Activated naive CD4-positive, alpha-beta T cell treated with Interleukin-2 at 50 U/mL for 16 hours (primary cell): Measurements from ENCODE around the gene PARD3.
"Not testable (repeated sequence)": the region's sequence is repeated elsewhere in the genome, so short reads cannot be mapped to it uniquely, and the experiment has no call there.

ENCODE experiments used
- DNase-seq: peaks from one replicate; pipeline ENCODE4 v3.0.0-alpha.2; 2020

PARD3 gene

DNA sequence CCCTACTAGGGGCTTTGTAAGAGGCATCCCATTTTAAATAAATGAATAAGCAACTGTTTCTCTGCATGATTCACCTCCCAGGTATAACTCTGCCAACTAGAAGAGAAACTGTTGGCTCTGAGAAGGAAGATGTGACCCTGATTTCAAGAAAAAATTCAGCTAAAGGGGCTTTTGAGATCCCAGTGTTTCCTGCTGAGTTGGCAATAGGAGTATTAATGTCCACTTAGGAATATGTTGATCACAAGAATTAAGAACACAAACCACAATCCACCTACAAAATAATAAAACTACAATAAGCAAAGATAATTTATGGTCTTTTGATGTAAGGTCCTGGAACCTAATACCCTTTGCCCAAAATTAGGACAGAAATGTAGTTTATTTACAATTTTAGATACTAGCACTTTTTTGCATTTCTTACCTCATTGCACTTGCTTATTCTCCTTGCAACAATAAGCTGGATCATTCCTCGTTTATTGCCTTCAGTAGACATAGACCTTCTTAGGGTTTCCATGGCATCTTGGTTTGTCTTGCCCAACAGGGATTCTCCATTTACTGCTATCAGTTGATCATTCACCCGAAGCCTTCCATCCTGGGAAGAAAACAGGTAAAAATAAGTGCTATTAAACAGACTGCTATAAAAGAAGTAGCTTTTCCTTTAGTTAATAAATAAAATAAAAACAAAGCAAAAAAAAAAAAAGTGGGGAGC lies 456.2 kb downstream of the PARD3 start:
- no peak for DNase-seq

DNA sequence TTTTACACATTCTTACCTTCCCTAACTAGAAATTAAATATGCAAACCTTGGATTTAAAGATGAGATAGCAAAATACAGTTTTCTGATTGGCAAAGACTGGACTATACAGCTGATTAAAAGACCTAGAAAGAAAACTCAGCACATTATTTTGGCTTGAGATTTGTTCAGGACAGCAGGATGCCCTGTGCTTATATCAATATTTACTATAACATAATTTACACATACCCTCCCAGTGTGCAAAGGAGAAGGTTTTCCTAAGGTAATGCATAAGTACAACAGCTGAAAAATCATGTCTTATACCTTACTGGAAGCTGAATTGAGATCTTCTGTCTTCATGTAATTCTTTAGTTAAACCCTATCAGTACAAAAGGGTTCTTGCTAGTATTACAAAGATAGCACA lies 458.6 kb downstream of the PARD3 start:
- DNase-seq: no peak

DNA sequence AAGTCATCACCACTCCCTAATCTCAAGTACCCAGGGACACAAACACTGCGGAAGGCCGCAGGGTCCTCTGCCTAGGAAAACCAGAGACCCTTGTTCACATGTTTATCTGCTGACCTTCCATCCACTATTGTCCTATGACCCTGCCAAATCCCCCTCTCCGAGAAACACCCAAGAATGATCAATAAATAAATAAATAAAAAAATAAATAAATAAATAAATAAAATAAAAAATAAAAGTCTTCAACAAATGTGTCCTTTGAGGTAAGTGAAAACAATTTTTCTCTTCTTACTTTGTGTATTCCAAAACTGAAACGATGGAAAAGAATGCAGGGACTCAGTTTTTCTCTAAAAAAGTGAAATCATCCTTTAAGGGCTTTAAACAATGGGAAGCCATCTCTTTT lies 461.6 kb downstream of the PARD3 start:
- not testable (repeated sequence) for DNase-seq

DNA sequence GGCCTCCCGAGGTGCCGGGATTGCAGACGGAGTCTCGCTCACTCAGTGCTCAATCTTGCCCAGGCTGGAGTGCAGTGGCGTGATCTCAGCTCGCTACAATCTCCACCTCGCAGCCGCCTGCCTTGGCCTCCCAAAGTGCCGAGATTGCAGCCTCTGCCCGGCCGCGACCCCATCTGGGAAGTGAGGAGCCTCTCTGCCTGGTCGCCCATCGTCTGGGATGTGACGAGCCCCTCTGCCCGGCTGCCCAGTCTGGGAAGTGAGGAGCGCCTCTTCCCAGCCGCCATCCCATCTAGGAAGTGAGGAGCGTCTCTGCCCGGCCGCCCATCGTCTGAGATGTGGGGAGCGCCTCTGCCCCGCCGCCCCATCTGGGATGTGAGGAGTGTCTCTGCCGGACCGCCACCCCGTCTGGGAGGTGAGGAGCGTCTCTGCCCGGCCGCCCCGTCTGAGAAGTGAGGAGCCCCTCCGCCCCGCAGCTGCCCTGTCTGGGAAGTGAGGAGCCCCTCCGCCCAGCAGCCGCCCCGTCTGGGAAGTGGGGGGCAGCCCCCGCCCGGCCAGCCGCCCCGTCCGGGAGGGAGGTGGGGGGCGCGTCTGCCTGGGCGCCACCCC lies 462.4 kb downstream of the PARD3 start:
- DNase-seq: not testable (repeated sequence)

DNA sequence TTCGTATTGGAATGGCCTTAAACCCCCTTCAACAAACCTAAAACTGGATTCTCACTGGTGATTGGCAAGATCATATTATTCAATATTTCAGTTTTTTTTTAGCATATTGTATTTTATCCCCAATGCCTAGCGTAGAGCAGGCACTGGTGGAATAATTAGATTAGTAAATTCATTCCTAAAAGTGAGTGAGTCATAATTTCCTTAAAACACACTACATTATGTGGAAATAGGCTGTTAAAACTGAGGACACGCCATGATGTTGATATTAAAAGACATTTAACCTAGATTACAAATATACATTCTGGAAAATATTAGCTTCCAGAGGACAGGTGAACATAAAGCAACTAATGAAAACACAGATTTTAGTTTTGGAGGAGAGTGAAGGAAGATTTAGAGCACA lies 463.9 kb downstream of the PARD3 start:
- DNase-seq: no peak

DNA sequence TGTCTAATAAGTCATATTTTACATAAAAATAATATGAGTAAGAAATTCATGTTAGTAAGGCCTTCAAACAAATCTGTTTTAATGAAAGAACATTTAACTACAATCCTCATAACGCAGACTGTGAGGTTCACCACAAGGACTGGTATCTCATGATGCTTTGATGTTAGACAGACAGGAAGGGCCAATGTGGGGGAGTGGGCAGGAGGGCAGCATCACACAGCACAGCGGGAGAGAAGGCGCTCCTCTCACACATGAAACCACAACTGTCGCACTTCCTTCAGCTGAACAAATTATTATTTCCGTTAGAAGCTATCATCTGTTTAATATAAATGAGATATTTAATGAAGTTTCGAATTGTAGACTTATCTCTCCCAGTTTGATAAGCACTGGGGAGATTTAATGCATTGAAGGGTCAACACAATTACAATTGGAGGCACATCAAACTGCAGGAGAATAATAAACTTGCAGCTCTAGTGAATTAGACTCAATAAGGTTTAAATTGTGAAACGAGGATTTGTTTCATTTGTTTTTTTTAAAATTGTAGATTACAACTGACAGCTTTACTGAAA lies 466.1 kb downstream of the PARD3 start:
- no peak for DNase-seq

DNA sequence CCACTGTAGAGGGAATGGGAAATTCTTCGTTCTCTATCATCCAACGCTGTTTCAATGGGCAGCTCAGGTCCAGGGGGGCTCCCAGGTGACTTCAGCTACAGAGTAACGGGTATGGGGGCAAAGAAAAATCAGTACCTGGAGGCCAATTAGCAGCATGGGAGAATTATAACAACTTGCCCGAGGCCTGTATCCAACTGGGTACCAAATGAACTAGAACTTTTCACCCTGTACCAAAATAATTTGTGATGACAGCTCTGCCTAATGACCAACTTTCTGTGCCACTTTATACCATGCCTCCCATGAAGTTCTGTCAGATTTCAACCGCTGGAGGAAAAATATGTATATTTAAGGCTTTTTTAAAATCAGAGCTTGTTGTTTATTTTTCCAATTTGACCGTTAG lies 467.1 kb downstream of the PARD3 start:
- no peak for DNase-seq

DNA sequence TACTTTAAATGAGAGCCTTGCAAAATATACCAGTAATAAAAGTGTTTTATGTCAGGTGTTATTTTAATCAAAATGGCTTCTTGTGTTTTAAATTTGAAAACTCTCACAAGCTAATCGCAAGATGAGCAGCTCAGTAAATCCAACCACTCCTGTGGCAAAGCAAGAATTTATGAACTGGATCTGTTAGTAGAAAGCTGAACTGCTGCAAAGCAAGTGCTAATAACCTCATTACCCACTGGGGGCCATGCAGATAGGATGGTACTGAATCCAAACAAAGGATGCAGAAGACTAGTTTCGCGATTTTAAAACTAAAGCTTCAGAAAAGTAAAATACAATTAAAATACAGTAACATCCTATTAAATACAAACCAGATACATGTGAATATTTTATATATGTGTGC lies 468.0 kb downstream of the PARD3 start:
- DNase-seq: no peak

DNA sequence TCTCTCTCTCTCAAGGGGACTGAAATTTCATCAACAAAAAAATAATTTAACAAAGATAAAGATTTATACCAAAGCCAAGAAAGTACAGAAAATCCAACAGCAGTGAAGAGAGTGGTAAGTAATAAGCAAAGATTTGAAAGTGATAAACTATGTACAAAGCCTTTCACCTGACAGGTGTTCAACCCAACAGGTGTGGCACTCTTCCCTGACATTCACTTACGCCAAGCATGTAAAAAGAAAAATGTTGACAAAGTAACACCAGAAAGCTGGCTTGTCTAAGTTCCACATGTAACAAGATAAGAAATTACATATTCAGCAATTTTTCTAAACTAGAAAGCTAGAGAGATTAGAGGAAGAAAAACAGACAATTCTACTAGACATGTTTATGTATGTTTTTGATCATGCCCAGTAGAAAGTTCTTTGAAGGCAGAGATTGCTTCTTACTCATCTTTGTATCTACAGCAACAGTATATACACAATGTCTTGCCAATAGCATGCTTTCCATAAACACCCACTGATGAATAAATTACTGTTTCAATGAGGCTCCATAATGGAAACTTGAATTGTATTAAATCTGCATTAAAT lies 468.5 kb downstream of the PARD3 start:
- no peak for DNase-seq

DNA sequence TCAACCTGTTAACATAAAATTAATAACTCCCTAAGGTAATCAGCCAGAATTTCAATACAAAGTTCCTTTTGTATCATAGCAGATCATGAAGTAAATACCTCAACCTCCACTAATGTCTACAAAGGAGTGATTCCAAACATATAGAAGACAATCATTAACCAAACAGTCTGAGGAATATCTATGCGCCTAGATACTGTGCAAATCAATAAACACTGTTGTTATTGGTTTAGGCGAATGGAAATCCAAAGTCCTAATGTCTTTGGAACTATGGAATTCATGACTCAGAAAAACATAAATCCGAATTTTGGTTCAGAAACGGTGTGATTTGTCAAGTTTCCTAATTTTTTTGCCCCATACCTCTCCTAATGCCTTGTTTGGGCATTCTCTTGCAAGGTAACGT lies 469.7 kb downstream of the PARD3 start:
- no peak for DNase-seq

DNA sequence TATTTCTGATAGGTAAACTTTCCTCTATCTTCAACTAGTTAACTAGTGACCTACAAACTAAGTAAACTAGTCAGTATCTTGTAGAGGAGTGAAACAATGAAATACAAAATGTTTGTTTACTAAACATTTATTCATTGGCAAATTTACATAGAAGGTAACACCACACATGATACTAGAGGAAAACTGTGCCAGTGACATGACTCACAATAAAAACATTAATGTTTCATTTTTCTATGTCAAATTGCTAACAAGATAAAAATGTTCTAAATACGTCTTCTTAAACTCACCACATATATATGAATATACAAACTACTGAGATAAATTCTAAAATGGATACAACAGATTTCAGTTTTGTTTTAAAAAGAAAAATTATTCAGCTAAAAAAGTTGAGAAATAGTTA lies 471.3 kb downstream of the PARD3 start:
- no peak for DNase-seq

DNA sequence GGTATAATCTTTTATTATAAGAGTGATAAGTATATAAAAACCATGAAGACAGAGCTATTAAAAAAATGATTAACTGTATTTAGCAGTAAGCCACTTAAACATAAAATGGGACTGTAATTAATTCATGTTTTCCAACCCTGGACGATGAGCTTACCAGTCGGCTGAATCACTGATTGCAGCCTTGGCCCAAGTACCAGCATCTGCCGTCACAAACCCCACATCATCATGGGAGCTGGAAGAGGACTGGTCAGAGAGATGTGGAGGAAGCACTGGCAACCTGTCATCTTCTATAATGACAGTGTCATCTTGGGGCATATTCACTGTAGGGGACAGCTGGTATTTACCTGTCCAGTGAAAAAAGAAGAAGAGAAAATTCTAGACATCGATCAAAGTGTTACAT lies 473.6 kb downstream of the PARD3 start:
- DNase-seq: no peak

DNA sequence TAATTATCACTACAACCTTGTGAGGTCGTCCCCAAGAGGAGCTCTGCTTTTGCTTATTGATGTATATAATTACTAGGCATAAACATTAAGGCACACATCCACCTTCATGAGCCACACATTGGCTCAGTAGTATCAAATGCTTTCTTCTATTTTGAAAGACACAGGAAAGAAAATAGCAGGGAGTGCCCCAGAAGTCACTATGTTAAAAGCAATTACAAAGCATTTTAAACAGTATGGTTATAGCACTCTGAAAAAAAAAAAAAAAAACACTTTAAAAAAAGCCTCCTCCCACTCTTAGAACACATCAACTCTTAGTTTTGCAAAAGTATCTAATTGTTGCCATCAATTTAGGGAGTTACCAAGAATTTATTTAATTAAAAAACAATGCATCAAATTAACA lies 474.2 kb downstream of the PARD3 start:
- no peak for DNase-seq

DNA sequence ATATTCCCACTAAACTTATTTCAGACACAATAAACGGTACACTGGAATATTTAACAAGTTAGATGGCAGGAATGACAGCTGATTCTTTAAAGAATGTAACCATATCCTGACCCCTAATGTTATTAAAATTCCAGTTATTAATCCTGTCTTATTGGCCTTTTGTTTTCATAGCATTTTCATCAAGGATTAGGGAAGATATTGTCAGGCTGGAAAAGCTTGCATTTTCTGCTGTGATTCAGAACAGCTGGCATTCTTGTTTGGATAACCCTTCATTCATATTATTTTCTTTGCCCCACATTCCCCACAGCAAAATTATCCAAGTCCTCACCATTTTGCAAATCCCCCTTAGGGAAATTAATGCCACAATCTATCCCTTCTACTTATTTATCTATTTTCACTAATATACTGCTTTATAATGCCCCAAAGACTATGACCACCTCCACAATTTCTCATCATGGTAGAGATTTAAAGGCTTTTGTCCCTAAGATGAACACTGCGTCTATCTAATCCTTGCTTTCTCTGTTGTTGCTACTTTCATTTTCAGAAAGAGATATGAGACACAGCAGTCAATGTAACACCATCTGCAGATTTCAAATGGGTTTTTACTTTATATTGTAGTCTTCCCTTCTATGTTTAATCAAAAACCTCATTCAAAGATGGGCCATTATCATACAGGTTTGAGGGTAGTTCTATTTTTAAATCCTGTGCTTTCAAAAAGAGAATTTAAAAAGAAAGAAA lies 475.1 kb downstream of the PARD3 start:
- no peak for DNase-seq

DNA sequence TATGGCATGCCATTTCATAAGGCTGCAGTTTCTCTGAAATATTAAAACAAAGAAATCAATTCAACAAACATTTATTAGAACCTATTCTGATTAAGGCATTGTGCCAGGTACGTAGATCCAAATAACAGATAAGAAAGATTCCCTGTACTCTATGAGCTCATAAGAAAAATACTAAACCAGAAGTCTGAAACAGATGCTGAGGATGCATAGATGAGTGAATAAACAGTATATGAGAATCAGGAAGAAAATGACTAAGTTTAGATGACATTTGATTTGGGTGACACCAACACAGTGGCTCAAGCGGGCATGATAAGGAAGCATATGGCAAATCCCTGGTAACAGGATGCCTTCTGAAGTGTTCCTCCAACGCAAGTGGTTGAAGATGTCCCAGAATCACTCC lies 477.2 kb downstream of the PARD3 start:
- DNase-seq: no peak

DNA sequence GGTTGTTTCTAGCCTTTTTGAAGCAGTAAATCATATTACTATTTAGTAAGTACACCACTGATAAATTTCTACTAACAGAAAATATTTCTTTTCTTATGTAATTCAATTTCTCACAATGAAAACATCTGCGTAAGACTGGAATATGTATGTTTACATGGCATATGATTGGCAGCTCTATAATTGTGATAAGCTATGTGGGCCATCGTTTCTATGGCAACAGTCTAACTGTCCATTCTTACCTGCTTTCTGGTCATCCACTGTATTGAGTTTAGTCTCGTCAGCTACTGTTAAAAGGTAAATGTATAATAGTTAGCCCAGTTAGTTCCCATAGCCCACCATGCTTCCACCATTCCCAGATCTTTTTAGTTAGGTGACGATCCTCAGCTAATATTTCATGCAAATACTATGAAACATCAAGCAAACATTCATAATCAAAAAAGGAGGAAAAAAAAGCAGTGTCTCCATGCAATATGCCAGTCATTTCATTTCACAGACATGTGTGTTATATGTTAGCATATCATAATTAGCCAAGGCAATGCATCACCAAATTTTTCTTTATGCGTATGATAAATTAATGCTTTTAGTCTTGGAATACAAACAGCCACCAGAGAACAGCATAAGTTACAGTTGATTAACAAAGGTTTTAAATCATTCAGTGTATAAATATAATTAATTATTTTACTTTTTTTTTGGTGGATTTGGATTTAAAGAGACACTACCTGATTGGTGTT lies 479.0 kb downstream of the PARD3 start:
- DNase-seq: no peak

DNA sequence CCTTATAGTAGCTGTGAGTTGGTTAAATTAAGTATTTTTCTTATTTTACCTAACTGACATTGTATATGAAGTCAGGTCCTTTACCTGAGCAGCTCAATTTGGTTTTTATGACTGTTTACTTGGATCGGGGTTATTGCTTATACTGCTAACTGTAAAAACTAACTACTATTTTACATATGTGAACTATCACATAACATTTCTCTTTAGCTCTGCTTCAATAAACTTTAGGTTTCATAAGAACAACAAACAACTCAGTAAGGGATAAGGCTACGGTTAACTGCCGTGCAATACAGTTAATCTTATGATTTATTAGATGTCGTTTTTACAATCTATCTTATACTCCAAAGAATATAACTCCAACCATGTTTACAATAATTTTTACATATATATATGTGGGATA lies 480.2 kb downstream of the PARD3 start:
- no peak for DNase-seq

DNA sequence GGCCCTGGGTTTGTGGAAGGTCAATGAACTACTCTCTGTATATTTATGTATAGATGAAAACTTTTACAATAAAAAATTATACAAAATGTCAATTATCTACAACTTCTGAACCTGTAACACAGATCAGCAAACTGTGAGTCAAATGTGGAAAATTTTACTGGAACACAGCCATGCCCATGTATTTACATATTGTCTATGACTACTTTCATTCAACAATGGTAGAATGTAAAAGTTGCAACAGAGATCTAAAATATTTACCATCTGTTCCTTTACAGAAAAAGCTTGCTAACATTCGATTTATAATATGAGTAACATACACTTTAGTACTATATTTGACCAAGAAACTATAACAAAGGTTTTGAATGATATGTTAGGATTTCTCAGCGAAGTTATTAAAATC lies 481.6 kb downstream of the PARD3 start:
- DNase-seq: no peak

DNA sequence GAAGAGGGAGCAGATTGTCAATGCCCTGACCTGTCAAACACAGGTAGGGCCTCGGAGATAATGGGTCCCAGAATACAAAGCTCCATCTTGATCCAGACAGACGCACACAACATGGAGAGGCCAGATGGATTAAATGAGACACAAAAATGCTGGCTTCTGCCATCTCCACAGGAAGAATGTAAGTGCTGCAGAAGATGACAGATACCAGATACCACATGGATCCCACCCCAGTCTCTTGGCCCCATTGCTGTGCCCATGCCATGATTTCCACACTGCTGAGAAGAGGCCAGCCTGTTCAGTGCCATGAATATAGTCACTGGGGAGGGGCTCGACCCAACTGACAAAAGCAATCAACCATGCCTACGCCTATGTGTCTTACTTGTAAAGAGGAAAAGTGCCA lies 487.9 kb downstream of the PARD3 start:
- no peak for DNase-seq

DNA sequence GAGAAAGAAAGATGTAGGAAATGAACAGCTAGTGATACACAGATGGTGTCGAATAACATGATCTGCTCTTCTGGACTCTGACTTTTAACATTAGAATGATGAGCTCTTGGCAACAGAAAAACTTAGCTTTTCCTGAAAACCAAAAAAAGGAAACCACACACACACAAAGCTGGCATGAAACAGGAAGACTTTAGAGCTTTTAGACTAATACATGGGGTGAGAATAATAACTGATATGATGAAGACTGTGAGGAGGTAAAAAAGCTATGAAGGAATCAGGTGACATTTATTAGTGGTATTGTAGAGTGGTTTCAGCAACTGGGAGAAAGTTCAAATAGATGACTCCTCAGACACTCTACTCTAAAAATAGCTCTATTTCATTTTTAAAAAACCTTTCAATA lies 491.9 kb downstream of the PARD3 start:
- no peak for DNase-seq

DNA sequence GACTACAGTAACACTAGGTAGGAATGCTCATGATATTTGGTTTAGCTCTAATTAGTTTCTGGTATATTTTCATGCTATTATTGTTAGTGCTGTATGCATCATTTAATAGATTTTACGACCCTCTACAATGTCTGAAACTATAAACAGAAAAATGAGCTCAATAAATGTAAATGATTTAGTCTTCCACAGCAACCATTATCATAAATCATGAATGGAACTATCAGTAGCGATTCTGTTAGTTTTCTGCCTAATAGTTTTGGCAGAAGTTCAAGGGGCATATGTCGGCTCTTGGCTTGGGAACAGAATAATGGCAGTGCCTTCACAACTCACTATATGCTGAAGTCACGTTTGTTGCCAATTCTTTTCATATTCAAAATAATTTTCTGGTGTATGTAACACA lies 494.8 kb downstream of the PARD3 start:
- DNase-seq: no peak

DNA sequence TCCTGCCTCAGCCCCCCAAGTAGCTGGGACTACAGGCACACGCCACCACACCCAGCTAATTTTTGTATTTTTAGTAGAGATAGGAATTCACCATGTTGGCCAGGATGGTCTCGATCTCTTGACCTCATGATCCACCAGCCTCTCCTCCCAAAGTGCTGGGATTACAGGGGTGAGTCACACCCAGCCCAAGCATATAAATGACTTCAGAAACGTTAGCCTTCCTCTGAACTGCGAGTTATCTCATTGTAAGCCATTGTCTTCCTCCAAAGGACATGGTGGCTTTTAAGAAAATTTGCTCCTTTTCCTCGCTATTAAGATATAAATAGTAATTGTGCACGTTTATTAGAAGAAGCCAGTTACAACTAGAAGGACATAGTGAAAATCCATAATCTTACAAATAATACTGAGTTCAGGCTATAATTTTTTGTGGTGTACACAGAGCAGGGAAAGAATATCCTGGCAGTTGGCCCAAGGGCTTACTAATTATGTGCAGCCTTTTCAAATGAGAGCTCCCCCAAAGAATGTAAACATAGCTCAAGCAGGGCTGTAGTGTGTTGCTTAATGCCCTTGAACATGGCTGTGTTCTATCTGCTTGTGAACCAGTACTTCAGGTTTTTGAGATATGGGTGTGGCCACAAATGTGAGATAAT lies 495.8 kb downstream of the PARD3 start:
- no peak for DNase-seq
